HCT116 (cell line): Measurements from ENCODE around the gene SFXN5.

Experiments used
- ATF3 ChIP-seq: IDR thresholded peaks from 2 replicates; pipeline ENCODE4 v1.6.1; 2012
- CTCF ChIP-seq, 3 experiments: fragments of 200-600 bp in 1 of 3; sonication (generic) in 1 of 3; IDR thresholded peaks in 2 of 3; conservative IDR thresholded peaks in 1 of 3; 2 replicates each; pipeline ENCODE4 v1.5.1; 2012 to 2017; ENCODE audit warnings: low read depth in 2 of 3, low read length in 2 of 3, antibody characterized with exemption in 1 of 3, borderline replicate concordance in 1 of 3, control low read depth in 1 of 3, mild to moderate bottlenecking in 1 of 3, mixed read lengths in 1 of 3, mixed run types in 1 of 3, moderate library complexity in 1 of 3; ENCODE audit not compliant: insufficient read depth in 1 of 3
- EGR1 ChIP-seq: IDR thresholded peaks from 2 replicates; pipeline ENCODE4 v1.6.1; 2012; ENCODE audit warnings: low read depth
- POLR2A ChIP-seq: IDR thresholded peaks from 2 replicates; pipeline ENCODE4 v1.7.0; 2011; ENCODE audit warnings: borderline replicate concordance; ENCODE audit not compliant: insufficient read depth, insufficient read length; ENCODE audit errors: extremely low read depth
- REST ChIP-seq: IDR thresholded peaks from 2 replicates; pipeline ENCODE4 v1.6.1; 2012; ENCODE audit warnings: low read depth
- SIN3A ChIP-seq: IDR thresholded peaks from 2 replicates; pipeline ENCODE4 v1.6.1; 2012; ENCODE audit warnings: low read depth
- YY1 ChIP-seq: IDR thresholded peaks from 2 replicates; pipeline ENCODE4 v1.6.1; 2011; ENCODE audit warnings: low read length, low read depth, moderate library complexity, mild to moderate bottlenecking; ENCODE audit not compliant: insufficient replicate concordance; ENCODE audit errors: extremely low read depth
- ZNF274 ChIP-seq: fragments of 200-500 bp; sonication (Bioruptor generic); IDR thresholded peaks from 2 replicates; pipeline ENCODE4 v1.6.1; 2014; ENCODE audit warnings: mild to moderate bottlenecking, low read depth, low read length, inconsistent platforms

GRCh38 chr2:72961036-72961720 lies 110.3 kb downstream of the SFXN5 start:
- TF ChIP-seq CTCF (IDR thresholded peaks at IDR 0.05 in 2 of 3, conservative IDR thresholded peaks at IDR 0.05 in 1 of 3; ENCODE audit: borderline replicate concordance in 1 of 3, insufficient read depth in 1 of 3, low read depth in 2 of 3, low read length in 2 of 3) = no peak
- TF ChIP-seq ATF3 = no peak
- no peak for TF ChIP-seq EGR1
- no peak for TF ChIP-seq POLR2A
- no peak for TF ChIP-seq REST
- TF ChIP-seq ZNF274 = no peak
- TF ChIP-seq SIN3A = no peak
- TF ChIP-seq YY1 = no peak
